GM20000 (cell line): Measurements from ENCODE around the gene SH3BP2.

Experiments
- DNase-seq: peaks from one replicate; pipeline ENCODE4 v3.0.0; 2012; ENCODE audit warnings: low spot score
- TF ChIP-seq, protein P1 (sequence below): IDR thresholded peaks from 2 replicates; pipeline ENCODE4 v1.5.1; 2012; ENCODE audit warnings: mild to moderate bottlenecking, control low read depth; ENCODE audit errors: extremely low read depth, missing control alignments

SH3BP2 gene

DNA sequence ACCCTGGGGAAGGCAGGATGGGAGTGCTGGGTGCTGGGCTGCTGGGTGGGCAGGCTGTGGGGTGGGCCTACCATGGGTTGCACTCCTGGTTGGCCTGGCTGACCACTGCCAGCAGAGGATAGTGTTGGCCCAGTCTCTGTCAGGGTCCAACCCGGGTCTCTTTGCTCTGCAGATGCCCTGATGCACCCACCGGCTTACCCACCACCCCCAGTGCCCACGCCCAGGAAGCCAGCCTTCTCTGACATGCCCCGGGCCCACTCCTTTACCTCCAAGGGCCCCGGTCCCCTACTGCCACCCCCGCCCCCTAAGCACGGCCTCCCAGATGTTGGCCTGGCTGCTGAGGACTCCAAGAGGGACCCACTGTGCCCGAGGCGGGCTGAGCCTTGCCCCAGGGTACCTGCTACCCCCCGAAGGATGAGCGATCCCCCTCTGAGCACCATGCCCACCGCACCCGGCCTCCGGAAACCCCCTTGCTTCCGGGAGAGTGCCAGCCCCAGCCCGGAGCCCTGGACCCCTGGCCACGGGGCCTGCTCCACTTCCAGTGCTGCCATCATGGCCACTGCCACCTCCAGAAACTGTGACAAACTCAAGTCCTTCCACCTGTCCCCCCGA, 36.5 kb downstream of the SH3BP2 start:
- TF ChIP-seq, protein P1, sequence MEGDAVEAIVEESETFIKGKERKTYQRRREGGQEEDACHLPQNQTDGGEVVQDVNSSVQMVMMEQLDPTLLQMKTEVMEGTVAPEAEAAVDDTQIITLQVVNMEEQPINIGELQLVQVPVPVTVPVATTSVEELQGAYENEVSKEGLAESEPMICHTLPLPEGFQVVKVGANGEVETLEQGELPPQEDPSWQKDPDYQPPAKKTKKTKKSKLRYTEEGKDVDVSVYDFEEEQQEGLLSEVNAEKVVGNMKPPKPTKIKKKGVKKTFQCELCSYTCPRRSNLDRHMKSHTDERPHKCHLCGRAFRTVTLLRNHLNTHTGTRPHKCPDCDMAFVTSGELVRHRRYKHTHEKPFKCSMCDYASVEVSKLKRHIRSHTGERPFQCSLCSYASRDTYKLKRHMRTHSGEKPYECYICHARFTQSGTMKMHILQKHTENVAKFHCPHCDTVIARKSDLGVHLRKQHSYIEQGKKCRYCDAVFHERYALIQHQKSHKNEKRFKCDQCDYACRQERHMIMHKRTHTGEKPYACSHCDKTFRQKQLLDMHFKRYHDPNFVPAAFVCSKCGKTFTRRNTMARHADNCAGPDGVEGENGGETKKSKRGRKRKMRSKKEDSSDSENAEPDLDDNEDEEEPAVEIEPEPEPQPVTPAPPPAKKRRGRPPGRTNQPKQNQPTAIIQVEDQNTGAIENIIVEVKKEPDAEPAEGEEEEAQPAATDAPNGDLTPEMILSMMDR, result no peak
- no peak for DNase-seq

DNA sequence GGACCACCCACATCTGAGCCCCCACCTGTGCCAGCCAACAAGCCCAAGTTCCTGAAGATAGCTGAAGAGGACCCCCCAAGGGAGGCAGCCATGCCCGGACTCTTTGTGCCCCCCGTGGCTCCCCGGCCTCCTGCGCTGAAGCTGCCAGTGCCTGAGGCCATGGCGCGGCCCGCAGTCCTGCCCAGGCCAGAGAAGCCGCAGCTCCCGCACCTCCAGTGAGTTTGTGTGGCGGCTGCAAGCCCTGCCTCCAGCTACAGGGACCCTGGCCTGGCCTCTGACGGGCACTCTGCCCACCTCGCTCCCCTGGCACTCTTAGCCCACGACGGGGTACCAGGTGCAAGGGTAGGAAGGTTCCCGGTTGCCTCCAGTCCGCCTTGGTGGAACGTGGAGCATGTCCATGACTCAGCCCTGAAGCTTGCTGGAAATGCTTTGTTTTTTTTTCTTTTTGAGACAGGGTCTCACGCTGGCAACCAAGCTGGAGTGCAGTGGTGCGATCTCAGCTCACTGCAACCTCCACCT, 37.1 kb downstream of the SH3BP2 start:
- DNase-seq, result no peak
- TF ChIP-seq, protein P1, result no peak

DNA sequence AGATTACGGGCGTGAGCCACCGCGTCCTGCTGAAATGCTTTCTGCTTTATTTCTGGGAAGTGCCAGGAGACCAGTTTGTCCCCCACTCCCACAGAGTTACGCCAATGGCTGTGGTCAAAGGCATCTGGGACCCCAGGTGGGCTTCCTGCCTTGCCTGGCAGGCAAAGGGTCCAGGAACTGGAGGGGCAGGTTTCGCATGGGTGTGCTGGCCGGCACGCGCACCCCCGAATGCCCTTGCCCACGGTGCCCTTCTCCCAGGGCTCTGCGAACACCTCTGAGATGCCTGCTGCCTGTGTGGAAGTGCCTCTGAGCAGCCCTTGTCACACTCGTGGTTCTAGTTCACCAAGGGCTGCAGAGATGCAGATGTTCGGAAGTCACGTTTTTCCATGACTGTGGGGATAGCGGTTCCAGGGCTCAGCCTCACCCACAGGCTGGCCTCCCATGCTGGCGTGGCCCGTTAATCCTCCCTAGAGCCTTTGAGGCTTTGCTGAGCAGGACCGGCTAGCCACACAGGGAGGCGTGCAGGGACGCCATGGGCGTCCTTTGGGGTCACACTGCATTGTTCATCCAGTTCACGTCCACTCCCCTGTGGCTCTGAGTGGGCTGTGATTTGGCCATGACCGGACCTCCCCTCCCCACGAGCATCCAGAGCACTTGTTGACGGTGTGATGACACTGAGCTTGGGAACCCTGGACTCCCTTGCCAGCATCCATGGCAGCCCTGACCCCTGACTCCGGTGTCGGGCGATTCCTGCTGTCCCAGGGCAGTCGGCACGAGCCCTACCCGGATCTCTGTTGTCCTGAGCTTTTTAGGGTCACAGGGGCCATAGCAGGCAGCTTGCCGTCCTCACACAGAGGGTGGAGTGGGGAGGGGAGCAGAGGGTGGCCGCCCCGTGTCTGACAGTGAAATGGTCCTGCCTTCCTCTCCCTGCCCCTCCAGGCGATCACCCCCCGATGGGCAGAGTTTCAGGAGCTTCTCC, 38.0 kb downstream of the SH3BP2 start:
- no peak for DNase-seq

DNA sequence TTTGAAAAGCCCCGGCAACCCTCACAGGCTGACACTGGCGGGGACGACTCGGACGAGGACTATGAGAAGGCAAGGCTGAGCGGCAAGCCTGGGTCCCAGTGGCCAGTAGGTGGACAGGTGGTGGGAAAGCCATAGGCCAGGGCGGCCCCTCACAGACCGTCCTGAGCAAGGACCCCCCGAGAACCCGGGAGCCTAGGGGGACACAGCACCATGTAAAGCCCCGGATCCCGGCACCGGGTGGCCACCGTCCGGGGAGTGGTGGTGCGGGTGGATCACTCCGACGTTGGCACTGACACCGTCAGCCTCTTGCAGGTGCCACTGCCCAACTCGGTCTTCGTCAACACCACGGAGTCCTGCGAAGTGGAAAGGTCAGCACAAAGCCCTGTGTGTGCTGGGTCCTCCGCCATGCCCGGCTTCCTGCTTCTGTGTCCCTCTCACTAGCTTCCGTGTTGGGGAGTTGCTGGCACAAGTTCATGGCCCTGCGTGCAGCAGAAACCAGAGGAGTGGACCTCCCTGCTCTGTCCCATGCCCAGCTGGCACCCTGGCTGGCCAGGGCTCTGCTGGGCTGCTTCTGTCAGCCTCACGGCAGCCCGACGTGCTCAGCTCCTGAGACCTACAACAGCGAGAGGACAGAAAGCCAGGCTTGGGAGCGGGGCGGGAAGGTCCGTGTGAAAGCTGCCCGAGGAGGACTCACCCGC, 38.9 kb downstream of the SH3BP2 start:
- TF ChIP-seq, protein P1, result no peak
- DNase-seq, result no peak

More for the DNA sequence above, 38.0 kb downstream of the SH3BP2 start:
- TF ChIP-seq, protein P1, result no peak

DNA sequence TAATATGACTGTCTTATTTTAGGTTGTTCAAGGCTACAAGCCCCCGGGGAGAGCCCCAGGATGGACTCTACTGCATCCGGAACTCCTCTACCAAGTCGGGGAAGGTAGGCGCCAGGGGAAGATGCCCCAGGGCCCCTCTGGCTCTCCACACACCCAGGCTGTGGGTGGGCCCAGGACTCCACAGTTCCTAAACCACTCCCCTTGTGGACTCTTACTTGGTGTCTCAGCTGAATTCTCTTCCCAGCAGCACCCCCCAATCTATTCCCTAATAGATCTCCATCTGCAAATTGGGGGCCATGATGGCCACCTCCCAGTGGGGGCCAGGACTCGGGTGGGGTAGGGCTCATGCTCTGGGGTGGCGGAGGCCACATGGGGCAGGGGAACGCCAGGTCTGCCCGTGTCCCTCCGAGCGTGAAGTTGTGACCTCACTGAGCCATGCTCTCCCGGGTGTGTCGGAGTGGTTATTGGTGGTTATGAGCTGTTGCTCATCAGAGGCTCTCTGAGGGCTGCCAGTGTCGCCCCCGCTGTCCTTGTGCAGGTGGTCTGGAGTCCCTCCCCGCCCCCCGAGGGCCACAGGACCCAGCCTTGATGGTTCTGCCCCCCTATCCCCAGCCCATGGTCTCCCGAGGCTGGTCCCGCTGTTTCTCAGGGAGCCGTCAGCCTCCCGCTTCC, 39.6 kb downstream of the SH3BP2 start:
- DNase-seq, result peak; percentile 87
- TF ChIP-seq, protein P1, result no peak

DNA sequence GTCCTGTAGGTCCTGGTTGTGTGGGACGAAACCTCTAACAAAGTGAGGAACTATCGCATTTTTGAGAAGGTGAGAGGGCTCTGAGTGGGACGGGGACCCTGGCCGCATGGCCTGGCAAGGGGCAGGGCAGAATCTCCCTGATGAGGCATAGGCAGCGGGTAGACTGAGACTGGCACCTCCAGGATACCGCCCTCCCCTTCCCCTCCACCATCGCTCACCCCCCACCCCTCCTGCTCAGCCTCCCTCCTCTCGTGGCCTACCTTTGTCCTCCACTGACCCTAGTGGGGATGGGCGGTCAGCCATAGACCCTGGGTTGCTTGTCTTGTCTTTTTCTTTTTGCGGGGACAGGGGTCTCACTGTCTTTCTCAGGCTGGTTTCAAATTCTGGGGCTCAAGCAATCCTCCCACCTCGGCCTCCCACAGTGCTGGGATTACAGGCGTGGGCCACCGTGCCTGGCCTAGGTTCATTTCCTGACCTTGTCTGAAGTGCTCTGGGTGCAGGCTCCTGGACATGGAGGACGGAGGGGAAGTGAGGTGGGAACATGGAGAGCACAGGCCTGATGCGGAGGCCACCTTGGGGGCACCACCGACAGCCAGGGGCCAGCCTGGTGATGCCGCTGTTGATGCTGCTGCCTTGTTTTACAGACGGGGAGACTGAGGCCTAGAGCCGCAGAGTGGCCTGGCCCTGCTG, 40.2 kb downstream of the SH3BP2 start:
- DNase-seq, result peak; percentile 16
- TF ChIP-seq, protein P1, result no peak
